GM21515 (cell line): ENCODE data around the gene LZTR1.

Experiments
- ATAC-seq: cut with Tn5 transposase; IDR thresholded peaks from one replicate; pipeline ENCODE4 v1.9.1; 2021; ENCODE audit not compliant: unreplicated experiment

Gene LZTR1

DNA sequence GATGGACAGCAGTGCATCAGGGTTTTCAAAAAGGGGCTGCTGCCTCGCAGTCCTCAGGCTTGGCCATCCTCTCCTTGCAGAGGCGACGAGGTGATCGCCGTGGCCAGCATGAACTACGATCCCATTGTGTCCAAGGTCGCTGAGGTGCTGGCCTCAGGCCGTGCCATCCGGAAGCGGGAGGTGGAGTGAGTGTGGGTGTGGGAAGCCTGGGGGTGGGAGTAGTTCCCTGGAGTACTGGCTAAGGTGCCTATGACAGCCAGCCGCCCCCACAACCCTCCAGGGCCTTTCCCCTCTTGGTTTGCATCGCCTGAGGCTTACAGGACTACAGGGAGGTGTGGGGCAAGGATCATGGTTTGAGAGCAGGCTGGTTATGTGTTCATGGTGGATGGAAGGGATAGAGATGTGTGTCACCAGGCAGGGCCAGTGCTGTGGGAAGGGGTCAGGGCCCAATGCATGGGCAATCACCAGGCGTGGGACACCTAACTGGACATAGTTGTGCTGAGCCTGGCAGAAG, 2.1 kb upstream of the LZTR1 start:
- no peak for ATAC-seq

DNA sequence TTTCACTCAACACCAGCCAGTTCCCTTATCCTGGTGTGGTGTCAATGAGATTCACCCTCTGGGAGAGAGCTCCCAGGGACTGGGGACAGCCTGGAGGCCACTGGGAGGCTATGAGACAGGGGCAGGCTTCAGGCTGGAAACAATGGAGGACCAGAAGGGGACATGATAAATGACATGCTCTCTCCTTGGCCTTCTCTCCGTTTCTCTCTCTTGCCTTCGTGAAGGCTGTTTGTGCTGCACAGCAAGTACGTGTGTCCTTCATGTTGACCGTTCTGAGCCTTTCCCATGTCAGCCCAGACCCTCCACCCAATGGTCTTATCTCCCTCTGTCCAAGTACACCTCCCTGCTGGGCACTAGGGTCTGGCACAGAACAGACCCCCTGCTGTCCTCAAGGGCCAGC, 1.6 kb upstream of the LZTR1 start:
- no peak for ATAC-seq

DNA sequence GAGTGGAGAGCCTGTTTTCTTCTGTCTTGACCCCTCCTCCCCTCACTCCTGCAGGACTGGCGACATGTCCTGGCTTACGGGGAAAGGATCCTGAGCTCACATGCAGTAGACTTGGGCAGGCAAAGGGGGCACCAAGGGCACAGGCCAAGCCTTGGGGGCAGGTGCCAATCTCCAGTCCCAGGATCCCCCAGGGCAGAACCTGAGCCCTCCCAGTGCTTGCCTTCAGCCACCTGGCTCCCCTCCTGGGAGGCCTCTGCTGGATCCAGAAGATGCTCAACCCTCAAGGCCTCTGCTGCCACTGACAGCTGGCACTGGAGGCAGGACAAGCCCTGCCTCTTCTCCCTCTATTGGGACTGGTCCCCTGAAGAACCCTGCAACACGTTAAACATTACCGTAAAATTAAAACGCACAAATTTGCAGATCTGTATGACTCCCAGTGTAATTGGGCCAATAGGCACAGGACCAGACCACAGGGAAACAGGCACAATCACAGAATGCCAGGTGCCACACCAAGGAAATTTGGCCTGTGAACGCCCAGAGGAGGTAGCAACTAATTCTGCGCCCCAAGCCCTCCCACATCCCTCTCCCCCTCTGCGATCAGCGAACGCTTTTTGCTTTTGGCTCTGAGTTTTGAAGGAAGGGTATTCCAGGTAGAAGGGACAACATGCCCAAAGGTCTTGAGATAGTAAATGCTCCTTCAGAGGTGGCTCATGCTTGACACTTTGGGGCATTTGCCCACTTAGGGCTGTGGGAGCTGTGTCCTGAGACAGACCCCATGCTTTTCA, 967 bp upstream of the LZTR1 start:
- peak; percentile 3 for ATAC-seq

DNA sequence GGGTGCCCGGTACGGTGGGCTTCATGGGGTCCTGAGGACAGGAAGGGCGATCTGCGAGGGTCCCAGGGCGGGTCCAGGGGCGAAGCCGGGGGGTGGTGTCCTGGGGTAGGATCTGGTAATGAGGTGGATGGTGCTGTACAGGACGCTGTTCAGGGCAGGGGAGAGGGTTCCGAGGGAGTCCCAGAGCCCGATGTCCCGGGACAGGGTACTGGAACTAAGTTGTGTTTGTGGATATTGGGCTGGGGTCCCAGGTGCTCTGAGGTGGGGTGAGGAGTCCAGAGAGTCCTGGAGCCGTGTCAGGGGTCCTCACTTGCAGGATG, 426 bp downstream of the LZTR1 start:
- peak; percentile 1 for ATAC-seq

DNA sequence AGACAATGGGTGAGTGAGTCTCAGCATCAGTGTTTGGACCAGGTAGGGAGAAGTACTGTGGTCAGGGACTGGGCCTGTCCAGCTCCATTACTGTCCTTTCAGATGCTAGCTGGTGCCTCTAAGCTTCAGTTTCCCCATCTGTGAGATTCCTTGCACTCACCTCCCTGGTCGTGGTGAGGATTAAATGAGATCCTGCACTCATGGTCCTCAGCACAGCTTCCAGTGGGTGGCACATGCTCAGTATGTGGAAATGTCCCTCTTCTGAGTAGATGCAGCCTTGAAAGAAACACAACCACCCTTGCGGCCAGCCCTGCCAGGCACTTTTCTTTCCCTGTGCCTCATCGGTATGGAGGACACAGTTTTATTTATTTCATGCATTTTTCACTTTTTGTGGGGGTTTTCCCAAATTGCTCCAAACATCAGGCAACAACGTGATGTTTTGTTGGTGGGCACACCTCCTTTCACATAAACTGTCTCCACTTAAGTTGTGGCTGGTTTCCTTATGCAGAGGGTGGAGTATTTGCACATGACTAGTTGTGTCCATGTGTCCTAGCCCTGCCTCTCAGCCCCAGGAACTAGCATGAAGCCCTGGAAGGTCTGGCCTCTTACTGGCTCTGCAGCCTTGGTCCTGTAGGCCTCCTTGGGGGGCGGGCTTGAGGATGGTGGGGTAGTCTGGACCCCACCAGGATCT, 1.1 kb downstream of the LZTR1 start:
- no peak for ATAC-seq

DNA sequence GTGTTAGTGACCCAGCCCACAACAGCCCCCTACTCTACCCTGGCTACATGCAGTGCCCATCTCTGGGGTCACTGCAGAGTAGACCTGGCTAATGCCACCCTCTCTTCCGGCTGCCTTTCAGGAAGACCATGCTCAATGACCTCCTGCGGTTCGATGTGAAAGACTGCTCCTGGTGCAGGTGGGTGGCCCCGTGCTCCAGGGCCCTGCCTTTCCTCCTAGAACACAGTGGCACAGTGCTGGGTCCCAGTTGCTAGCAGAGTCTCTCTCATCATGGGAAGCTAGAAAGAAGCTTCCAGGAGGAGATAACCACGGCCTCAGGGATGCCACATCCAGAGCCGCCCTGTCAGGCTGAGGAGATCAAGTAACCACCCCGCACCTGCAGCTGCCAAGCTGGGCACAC, 3.6 kb downstream of the LZTR1 start:
- ATAC-seq = no peak

DNA sequence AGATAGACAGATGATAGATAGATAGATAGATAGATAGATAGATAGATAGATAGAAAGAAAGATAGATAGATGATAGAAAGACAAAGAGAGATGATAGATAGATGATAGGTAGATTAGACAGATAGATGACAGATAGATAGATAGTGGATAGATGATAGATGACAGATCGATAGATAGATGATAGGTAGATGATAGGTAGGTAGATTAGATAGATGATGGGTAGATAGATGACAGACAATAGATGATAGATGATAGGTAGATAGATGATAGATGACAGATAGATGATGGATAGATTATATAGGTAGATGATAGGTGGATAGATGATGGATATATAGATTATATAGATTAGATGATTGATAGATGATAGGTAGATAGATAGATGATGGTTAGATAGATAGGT, 4.3 kb downstream of the LZTR1 start:
- no peak for ATAC-seq

DNA sequence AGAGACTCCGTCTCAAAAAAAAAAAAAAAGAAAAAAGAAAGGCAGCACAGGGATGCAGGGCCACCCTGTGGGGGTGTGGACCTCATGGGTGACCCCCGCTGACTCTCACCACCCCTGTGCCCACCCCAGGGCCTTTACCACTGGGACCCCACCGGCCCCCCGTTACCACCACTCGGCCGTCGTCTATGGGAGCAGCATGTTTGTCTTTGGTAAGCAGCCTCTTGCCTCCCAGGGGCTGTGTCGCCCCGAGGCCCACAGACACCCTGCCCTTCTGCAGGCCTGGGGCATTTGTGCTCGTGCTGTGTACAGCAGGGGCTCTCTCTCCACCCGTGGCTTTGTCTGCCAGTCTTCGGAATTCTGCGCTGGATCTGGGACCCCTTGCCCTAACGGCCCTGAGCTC, 5.3 kb downstream of the LZTR1 start:
- ATAC-seq = no peak

DNA sequence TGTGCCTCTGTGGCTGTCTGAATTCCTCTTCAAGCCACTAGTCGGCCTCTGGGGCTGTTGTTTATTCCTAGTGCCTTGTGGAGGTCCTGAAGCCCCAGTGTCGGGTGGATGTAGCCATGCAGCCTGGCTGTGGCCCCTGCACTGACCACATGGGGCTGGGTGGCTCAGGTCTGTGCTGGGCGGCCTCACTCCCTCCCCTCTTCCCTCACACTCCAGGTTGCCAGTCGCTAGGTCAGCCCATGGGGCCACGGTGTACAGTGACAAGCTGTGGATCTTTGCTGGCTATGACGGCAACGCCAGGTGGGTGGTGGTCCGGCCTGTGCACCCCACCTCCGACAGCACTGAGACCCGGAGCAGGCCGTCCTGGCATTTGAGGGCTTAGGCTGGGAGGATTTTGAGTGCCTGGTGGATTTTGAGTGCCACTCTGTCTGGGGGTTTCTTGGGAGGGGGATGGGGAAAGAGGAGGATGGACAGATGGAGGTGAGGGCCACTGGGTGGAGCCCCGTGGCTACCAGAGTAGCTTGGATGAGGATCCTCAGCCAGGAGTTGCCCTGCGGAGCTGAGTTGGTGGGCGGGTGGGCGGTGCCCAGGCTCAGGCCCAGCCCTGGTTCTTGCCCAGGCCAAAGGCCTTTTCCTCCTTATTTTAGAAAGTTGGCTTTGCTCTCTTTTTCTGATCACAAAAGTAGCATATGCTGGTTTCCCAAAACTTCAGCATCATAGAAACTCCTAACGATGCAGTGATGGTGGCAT, 6.7 kb downstream of the LZTR1 start:
- ATAC-seq = no peak

DNA sequence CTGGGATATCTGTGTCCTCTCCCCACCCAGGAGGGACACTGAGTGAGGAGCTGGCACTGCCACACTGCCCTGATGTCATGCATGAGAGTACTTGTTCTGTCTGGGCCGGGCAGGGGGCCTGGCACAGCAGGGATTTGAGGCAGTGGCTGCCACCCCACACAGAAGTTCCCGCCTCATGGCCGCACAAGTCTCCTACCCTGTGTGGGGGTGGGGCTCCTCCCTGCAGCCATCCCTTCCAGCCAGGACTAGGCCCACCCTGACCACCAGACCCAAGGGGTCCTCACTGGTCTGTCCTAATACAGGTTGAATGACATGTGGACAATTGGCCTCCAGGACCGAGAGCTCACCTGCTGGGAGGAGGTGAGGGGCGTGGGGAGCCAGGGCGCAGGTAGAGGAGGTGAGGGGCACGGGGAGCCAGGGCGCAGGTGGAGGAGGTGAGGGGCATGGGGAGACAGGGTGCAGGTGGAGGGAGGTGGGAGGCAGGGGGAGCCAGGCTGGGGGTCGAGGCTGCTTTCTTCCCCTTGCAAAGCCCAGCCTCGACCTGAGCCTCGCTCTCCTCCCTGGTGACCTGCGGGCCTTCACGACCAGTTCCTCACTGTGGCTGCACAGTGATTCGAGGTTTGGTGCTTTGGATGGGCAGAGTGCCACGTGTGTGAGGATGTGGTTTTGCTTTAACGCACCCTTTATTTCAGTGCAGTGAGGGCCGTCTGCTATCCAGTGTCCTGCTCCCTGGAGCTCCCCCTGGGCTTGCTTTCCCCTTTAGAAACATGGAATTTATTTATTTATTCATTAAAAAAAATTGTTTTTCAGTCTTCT, 7.4 kb downstream of the LZTR1 start:
- no peak for ATAC-seq

DNA sequence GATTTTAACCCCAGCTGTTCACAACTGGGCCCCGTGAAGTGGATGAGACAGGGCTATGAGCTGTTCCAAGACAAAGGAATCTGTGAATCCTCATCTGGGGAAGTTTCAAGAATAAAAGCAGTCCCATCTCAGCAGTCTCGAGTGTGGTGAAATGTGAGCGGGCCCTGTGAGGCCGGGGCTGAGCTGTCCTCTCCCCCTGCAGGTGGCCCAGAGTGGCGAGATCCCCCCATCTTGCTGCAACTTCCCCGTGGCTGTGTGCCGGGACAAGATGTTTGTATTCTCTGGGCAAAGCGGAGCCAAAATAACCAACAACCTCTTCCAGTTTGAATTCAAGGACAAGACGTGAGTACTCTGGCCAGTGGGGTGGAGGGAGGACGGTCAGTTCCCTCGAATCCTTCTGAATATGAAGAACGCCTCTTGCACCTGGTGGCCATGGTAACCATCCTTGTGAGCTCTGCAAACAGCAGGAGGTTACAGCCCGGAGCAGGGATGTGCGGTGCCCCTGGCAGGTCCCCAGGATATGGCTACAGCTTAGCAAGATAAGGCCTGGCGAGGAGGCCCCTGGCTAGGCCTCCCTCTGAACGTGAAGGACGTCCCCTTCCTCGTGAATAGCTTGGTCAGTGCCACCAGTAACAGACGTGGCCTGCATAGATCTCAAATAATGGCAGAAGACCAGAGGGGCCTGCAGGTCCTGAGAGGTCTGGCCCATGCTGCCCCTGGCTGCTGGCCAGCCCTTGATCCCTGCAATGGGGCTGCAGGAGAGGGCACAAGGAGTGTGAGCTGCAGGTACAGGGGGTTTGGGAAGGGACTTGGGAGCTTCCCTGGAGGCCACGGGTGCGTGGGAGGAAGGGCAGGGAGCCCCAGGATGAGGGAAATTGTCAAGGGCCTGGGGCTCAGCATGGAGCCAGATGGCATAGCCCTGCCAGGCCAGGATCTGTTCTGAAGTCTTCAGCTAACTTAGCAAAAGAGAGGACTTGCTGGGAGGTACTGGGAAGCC, 8.4 kb downstream of the LZTR1 start:
- no peak for ATAC-seq

DNA sequence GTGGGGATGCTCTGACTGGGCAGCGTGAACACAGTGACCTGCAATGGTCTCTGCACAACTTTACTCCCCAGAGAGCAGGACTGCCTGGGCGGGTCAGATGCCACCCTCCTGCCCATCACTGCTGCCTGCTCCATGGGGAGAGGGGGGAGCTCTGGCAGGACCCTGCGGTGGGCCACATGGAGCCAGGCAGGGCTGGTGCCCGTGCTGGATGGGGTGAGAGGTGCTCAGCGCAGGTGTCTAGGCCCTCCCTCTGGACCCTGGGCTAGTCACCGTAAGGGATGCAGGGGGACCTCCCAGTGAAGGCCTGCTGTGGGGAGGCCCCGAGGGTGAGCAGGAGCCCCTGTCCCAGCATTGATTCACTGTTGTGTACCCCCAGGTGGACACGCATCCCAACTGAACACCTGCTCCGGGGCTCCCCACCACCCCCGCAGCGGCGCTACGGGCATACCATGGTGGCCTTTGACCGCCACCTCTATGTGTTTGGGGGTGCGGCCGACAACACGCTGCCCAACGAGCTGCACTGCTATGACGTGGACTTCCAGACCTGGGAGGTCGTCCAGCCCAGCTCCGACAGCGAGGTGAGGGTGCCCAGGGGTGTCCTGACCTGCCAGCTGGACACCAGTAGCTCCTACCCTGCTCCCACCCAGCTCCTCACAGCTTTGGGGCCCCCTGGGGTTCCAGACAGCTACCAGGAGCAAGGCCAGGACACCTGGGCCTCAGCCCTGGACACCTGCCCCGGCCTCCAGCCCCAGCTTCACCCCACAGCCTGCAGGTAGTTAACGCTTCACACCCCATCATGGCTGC, 9.4 kb downstream of the LZTR1 start:
- ATAC-seq = no peak

DNA sequence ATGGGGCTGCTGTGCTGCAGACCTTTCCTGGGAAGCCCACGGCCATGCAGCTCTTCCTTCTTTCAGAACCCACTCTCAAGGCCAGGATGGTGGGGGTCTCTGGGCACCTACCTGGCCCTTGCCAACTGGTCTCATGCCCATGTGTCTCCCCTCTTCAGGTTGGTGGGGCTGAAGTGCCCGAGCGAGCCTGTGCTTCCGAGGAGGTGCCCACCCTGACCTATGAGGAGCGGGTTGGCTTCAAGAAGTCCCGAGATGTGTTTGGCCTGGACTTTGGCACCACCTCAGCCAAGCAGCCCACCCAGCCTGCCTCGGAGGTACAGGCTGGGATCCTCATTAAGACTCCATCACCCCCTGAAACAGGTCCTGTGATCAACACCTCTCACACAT, 10.0 kb downstream of the LZTR1 start:
- no peak for ATAC-seq

DNA sequence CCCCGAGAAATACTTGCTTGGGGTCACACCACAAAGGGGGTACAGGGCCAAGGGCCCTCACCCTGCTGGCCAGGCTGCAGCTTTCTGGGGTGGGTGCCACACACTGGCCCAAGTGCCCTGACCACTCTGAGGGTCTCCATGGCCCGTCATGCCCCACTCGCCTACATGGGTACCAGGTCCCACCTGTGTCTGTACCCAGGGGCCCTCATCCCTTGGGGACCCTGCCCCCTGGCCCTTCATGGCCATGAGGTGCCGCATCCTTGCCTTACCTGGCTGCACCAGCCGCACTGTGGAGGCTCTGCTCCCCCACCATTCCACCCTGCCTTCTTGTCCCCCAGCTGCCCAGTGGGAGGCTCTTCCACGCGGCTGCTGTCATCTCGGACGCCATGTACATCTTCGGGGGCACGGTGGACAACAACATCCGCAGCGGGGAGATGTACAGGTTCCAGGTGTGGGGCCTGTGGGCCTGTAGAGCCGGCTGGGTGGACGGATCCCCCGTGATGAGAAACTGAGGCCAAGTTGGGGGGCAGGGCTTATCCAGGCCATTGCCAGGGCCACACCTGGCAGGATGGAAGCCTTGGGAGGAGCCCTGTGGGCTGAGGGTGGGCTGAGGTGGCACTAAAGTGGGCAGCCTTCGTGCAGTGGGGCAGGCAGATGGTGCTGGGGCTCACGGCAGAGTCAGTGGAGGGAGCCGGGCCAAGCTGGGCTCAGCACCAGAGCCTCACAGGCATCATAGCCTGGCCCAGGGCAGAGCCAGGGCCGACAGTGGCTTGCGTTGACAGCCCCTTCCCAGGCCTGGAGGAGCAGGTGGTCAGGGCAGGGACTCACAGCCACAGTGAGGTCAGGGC, 10.6 kb downstream of the LZTR1 start:
- ATAC-seq = no peak

DNA sequence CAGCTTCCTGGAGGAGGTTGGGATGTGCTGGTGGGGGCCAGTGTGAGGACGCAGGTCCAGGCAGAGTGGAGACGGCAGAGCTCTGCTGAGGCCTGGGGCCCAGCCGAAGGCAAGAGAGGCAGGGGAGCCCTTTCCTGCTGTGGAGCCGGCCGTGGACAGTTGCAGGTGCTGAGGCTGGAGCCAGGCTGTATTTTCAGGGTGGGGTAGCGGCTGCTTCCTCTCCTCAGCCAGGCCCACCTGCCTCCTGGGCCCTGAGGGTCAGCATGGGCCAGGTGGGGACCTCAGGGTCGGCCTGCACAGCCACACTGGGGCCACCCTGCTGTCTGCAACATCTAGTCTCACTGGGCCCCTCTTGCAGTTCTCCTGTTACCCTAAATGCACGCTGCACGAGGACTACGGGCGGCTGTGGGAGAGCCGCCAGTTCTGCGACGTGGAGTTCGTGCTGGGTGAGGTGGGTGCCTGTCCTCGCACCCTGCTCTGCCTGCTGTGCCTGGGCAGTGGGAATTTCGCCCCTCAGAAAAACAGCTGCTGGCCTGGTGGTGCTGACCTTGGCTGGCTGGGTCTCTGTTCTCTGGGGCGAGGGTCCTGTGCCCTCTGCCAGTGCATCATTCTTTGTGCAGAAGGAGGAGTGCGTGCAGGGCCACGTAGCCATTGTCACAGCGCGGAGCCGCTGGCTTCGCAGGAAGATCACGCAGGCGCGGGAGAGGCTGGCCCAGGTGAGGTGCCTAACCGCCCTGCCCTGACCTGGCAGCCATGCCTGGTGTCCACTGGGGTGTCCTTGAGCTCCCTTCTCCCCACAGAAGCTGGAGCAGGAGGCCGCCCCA, 11.4 kb downstream of the LZTR1 start:
- no peak for ATAC-seq

DNA sequence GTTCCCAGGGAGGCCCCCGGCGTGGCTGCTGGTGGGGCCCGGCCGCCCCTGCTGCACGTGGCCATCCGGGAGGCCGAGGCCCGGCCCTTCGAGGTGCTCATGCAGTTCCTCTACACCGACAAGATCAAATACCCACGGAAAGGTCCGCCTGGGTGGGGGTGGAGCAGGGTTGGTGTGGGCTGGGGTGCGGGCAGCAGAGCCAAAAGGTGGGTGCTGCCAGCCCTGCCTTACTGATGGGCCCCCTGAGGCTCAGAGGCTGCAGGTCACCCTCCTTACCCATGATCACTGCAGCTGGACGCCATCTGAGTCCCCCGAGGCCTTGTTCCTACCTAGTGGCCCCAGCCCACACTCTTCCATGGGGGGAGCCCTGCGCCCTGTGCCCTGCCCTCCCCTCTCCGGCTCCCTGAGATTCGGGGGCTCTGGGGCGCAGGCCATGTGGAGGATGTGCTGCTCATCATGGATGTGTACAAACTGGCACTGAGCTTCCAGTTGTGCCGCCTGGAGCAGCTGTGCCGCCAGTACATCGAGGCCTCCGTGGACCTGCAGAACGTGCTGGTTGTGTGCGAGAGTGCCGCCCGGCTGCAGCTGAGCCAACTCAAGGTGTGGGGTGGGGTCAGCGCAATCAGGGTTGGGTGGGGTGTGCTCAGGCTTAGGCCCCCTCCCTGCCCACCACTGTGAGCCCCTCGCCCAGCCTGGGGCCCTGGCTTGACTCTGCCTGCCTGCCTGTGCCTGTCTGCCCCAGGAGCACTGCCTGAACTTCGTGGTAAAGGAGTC, 12.2 kb downstream of the LZTR1 start:
- no peak for ATAC-seq

DNA sequence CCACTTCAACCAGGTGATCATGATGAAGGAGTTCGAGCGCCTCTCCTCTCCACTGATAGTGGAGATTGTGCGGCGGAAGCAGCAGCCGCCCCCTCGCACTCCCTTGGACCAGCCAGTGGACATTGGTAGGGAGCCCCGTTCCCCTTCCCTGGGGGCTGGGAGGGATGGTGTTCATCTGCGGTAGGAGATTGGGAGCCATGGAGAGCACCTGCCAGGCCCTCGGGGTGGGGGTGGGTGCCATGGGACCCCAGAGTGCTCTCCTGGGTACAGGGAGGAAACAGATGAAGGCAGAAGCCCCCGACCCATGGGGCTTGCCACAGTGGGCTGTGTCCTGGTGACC, 12.8 kb downstream of the LZTR1 start:
- no peak for ATAC-seq
